ENCODE results near the gene STT3B.
"Not testable (repeated sequence)": the region's sequence is repeated elsewhere in the genome, so short reads cannot be mapped to it uniquely, and the experiment has no call there.

Gene STT3B

GRCh38 chr3:31555204-31555603 is 22.5 kb downstream of the STT3B start:
- DNase-seq = no peak

GRCh38 chr3:31559872-31560534 is 27.3 kb downstream of the STT3B start:
- no peak for DNase-seq

GRCh38 chr3:31561891-31562290 is 29.2 kb downstream of the STT3B start:
- DNase-seq = no peak

- peak; percentile 22 for DNase-seq
These were observed 29.8 kb downstream of the STT3B start for GRCh38 chr3:31562525-31562924.

- DNase-seq = no peak
These were observed 32.6 kb downstream of the STT3B start for GRCh38 chr3:31565288-31565687.

GRCh38 chr3:31567036-31567435 is 34.3 kb downstream of the STT3B start:
- peak; percentile 23 for DNase-seq

GRCh38 chr3:31568649-31569048 is 35.9 kb downstream of the STT3B start:
- no peak for DNase-seq

- no peak for DNase-seq
These were observed 38.6 kb downstream of the STT3B start for GRCh38 chr3:31571325-31571724.

- DNase-seq = no peak
These were observed 39.7 kb downstream of the STT3B start for GRCh38 chr3:31572236-31573004.

GRCh38 chr3:31573036-31573779 is 40.5 kb downstream of the STT3B start:
- DNase-seq = no peak

GRCh38 chr3:31575448-31575847 is 42.7 kb downstream of the STT3B start:
- DNase-seq = no peak

GRCh38 chr3:31576521-31576920 is 43.8 kb downstream of the STT3B start:
- DNase-seq = no peak

GRCh38 chr3:31577232-31577631 is 44.5 kb downstream of the STT3B start:
- DNase-seq = no peak

GRCh38 chr3:31579828-31580227 is 47.1 kb downstream of the STT3B start:
- DNase-seq = no peak

GRCh38 chr3:31580645-31581044 is 47.9 kb downstream of the STT3B start:
- DNase-seq = no peak

GRCh38 chr3:31581660-31582059 is 48.9 kb downstream of the STT3B start:
- DNase-seq = no peak

GRCh38 chr3:31589228-31589627 is 56.5 kb downstream of the STT3B start:
- no peak for DNase-seq

- DNase-seq = no peak
These were observed 57.9 kb downstream of the STT3B start for GRCh38 chr3:31590650-31591049.

GRCh38 chr3:31592764-31593163 is 60.0 kb downstream of the STT3B start:
- DNase-seq = no peak

- no peak for DNase-seq
These were observed 63.5 kb downstream of the STT3B start for GRCh38 chr3:31596176-31596575.

- no peak for DNase-seq
These were observed 67.7 kb downstream of the STT3B start for GRCh38 chr3:31600431-31600830.

- DNase-seq = not testable (repeated sequence)
These were observed 72.6 kb downstream of the STT3B start for GRCh38 chr3:31605333-31605732.

GRCh38 chr3:31606453-31606852 is 73.7 kb downstream of the STT3B start:
- DNase-seq = no peak
